ENCODE measurements around the gene CDC42EP2. TPM values are rescaled to one million over a fixed set of nuclear protein-coding genes. Genes with fewer than 3 reads are reported as not detected.

The CDC42EP2 gene
- total RNA-seq, 1 experiment from 2014 or later, result 43.2 TPM

DNA sequence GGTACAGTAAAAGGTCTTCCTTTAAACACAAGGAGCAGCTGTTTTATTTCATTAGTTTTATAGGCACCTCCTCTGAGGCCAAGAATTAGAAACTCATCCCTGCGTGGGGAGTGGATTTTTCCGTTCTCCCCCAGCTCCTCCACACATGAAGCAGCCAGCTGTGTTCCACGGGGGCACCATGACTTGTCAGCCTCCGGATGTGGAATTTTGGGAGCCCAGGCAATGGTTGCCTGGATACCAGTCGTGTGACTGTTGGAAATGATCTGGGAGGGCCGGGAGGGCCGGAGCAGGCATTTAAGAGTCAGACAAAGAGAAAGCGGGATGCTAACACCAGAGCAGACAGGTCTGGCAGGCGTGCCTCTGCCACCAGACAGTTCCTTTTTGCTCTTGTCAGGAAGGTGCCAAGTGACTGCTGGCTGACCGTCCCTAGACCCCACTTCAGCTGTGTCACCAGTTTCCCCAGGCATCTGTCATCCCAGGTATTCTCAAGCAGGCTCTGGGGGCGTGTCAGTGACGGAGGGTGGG, 15.9 kb upstream of the CDC42EP2 start:
- DNase-seq, result no peak
- Mint-ChIP-seq H3K4me1 (ENCODE audit: low read depth, unreplicated experiment) (no peaks in the 10 kb centered on the region), H3K27me3 (ENCODE audit: unreplicated experiment) (no peaks in the 10 kb centered on the region), H3K4me3 (ENCODE audit: low read depth, unreplicated experiment) (no peak overlapping the region), H3K27ac (ENCODE audit: unreplicated experiment) (no peak overlapping the region), H3K36me3 (ENCODE audit: insufficient read depth, unreplicated experiment) (peaks cover 36% of the 10 kb centered on the region), H3K9me3 (ENCODE audit: low read depth, unreplicated experiment) (no peaks in the 10 kb centered on the region)
- CTCF ChIA-PET, result no interaction called here
- intact Hi-C loops (cut with micrococcal nuclease; ENCODE audit: unreplicated experiment), result no loop called here
- no TSS peak for BruUV-seq (replicated peaks)
- TF ChIP-seq, protein P1, sequence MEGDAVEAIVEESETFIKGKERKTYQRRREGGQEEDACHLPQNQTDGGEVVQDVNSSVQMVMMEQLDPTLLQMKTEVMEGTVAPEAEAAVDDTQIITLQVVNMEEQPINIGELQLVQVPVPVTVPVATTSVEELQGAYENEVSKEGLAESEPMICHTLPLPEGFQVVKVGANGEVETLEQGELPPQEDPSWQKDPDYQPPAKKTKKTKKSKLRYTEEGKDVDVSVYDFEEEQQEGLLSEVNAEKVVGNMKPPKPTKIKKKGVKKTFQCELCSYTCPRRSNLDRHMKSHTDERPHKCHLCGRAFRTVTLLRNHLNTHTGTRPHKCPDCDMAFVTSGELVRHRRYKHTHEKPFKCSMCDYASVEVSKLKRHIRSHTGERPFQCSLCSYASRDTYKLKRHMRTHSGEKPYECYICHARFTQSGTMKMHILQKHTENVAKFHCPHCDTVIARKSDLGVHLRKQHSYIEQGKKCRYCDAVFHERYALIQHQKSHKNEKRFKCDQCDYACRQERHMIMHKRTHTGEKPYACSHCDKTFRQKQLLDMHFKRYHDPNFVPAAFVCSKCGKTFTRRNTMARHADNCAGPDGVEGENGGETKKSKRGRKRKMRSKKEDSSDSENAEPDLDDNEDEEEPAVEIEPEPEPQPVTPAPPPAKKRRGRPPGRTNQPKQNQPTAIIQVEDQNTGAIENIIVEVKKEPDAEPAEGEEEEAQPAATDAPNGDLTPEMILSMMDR (IDR thresholded peaks at IDR 0.05; ENCODE audit: unreplicated experiment), result no peak

DNA sequence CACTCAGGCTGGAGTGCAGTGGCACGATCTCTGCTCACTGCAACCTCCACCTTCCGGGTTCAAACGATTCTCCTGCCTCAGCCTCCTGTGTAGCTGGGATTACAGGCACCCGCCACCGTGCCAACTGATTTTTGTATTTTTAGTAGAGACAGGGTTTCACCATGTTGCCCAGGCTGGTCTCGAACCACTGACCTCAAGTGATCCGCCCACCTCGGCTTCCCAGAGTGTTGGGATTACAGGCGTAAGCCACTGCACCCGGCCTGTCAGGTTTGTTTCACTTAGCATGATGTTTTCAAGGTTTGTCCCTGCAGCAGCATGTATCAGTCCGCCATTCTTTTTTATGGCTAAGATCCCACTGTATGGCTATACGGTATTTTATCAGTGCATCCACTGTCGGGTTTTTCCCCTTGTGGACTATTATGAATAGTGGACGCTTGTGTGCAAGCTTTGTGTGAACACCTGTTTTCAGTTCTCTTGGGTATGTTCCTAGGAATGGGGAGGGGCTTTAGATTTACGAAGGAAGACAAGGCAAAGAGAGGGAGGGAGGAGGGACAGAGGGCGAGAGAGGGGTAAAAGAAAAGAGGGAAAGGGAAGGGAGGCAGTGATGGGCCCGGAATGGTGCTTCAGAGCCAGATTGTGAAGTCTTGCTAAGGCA, 13.9 kb upstream of the CDC42EP2 start:
- H3K36me3 Mint-ChIP-seq (ENCODE audit: insufficient read depth, unreplicated experiment), result peaks cover 22% of the 10 kb centered on the region
- intact Hi-C loops (cut with micrococcal nuclease; ENCODE audit: unreplicated experiment), result no loop called here
- no TSS peak for BruUV-seq (replicated peaks)
- H3K4me3 Mint-ChIP-seq (ENCODE audit: low read depth, unreplicated experiment), result no peak overlapping the region
- CTCF ChIA-PET, result no interaction called here
- no peak overlapping the region for H3K27ac Mint-ChIP-seq (ENCODE audit: unreplicated experiment)
- H3K9me3 Mint-ChIP-seq (ENCODE audit: low read depth, unreplicated experiment), result no peaks in the 10 kb centered on the region
- H3K4me1 Mint-ChIP-seq (ENCODE audit: low read depth, unreplicated experiment), result no peaks in the 10 kb centered on the region
- TF ChIP-seq, protein P1 (IDR thresholded peaks at IDR 0.05; ENCODE audit: unreplicated experiment), result no peak
- H3K27me3 Mint-ChIP-seq (ENCODE audit: unreplicated experiment), result no peaks in the 10 kb centered on the region
- DNase-seq, result no peak

DNA sequence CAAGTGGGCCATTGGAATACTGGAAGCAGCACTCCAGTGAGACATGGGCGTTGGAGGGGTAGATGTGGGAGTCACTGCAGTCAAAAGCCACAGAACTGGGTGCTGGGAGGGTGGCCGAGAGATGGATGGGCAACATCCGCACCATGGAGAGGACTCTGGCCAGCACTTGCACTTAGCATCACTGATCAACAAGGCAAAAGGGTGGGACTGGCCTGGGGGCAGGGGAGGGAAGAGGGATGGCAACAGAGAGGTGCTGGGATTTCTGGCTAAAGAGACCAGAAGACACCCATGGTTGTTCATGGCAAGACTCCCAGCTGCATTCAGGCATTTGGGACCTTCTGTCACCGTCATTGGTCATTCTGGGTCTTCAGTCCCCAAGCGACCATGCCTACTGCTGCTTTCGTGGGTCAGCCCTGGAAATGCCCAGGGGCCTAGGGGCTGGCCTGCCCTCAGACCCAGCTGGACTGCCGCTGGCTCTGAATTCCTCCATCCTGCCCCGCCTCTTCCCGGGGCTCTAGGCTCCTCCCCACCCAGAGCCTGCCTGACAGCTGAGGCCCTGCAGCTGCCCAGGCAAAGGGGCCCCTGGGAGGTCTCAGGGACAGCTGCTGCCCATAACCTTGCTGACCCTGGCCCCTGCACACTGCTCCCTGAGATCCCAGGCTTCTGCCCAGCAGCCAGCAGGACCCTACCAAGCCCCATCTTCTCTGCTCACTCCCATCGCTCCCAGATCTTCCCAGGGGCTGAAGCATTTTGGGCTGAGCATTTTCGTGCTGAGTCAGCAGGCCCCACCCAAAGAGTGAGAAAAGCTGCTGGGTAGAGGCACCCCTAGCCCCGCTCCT, 13.0 kb upstream of the CDC42EP2 start:
- H3K36me3 Mint-ChIP-seq (ENCODE audit: insufficient read depth, unreplicated experiment), result peaks cover 19% of the 10 kb centered on the region
- H3K4me1 Mint-ChIP-seq (ENCODE audit: low read depth, unreplicated experiment), result no peaks in the 10 kb centered on the region

DNA sequence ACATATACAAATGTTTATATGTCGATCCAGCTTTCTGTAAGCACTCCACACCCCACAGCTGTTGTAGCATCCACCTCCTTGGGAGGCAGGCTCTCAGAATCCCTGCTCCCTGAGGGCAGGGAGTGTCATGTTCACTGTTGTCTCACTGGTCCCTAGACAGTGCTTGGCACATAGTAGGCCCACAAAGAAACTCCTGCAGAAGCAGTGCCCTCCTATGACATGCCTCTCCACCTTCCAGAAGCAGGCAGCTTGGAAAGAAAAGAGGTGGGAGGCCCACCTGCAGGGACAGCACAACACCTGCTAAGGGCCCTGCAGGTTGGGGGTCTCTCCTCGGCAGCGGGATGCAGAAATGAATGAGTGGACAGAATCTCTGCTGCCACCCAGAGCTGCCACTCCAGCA, 11.1 kb upstream of the CDC42EP2 start:
- H3K4me3 Mint-ChIP-seq (ENCODE audit: low read depth, unreplicated experiment), result no peak overlapping the region
- no TSS peak for BruUV-seq (replicated peaks)
- no peaks in the 10 kb centered on the region for H3K27me3 Mint-ChIP-seq (ENCODE audit: unreplicated experiment)
- CTCF ChIA-PET, result interaction anchor here (0.6 to 1.4 kb wide), 2 partner anchors 12 to 28 kb away, joined by 4 to 5 read pairs; no protein-coding TSS in a partner anchor
- peaks cover 24% of the 10 kb centered on the region for H3K36me3 Mint-ChIP-seq (ENCODE audit: insufficient read depth, unreplicated experiment)
- no peaks in the 10 kb centered on the region for H3K9me3 Mint-ChIP-seq (ENCODE audit: low read depth, unreplicated experiment)
- TF ChIP-seq, protein P1 (IDR thresholded peaks at IDR 0.05; ENCODE audit: unreplicated experiment), result no peak
- H3K4me1 Mint-ChIP-seq (ENCODE audit: low read depth, unreplicated experiment), result peaks cover 12% of the 10 kb centered on the region
- no peak overlapping the region for H3K27ac Mint-ChIP-seq (ENCODE audit: unreplicated experiment)
- DNase-seq, result no peak
- intact Hi-C loops (cut with micrococcal nuclease; ENCODE audit: unreplicated experiment), result no loop called here

More for the DNA sequence above, 13.0 kb upstream of the CDC42EP2 start:
- H3K9me3 Mint-ChIP-seq (ENCODE audit: low read depth, unreplicated experiment), result no peaks in the 10 kb centered on the region
- intact Hi-C loops (cut with micrococcal nuclease; ENCODE audit: unreplicated experiment), result no loop called here
- no TSS peak for BruUV-seq (replicated peaks)
- TF ChIP-seq, protein P1 (IDR thresholded peaks at IDR 0.05; ENCODE audit: unreplicated experiment), result no peak
- CTCF ChIA-PET, result no interaction called here
- H3K4me3 Mint-ChIP-seq (ENCODE audit: low read depth, unreplicated experiment), result no peak overlapping the region
- H3K27me3 Mint-ChIP-seq (ENCODE audit: unreplicated experiment), result no peaks in the 10 kb centered on the region
- H3K27ac Mint-ChIP-seq (ENCODE audit: unreplicated experiment), result no peak overlapping the region
- no peak for DNase-seq

Measured in Calu3 (cell line).